ENCODE results near the gene MRTFB. TPM values are rescaled to one million over a fixed set of nuclear protein-coding genes. Genes with fewer than 3 reads are reported as not detected.

The MRTFB gene
- total and polyA plus RNA-seq, 2 donors (not counting 1 experiment from before 2014, with no cell fraction given), result 8.8 to 9.8 TPM

GRCh38 chr16:14238756-14239155, 167.6 kb downstream of the MRTFB start:
- TF ChIP-seq EZH2 (IDR thresholded peaks at IDR 0.05; ENCODE audit: low read length, missing control alignments), result no peak
- no peak for TF ChIP-seq CTCF (conservative IDR thresholded peaks at IDR 0.05 in 1 of 2, IDR thresholded peaks at IDR 0.05 in 1 of 2; ENCODE audit: low read depth in 1 of 2, low read length in 2 of 2)
- no peak overlapping the region for H3K4me3 ChIP-seq (replicated peaks in 1 of 4; ENCODE audit: control extremely low read depth in 1 of 4, insufficient read depth in 1 of 4, low read depth in 3 of 4, low read length in 4 of 4)

GRCh38 chr16:14239791-14240190, 168.7 kb downstream of the MRTFB start:
- TF ChIP-seq EZH2 (IDR thresholded peaks at IDR 0.05; ENCODE audit: low read length, missing control alignments), result no peak
- TF ChIP-seq CTCF (conservative IDR thresholded peaks at IDR 0.05 in 1 of 2, IDR thresholded peaks at IDR 0.05 in 1 of 2; ENCODE audit: low read depth in 1 of 2, low read length in 2 of 2), result no peak
- H3K27me3 ChIP-seq (ENCODE audit: control insufficient read depth, insufficient read depth, low read length), result no peaks in the 10 kb centered on the region
- H3K9me3 ChIP-seq (ENCODE audit: control insufficient read depth, insufficient read depth, low read depth, low read length), result no peaks in the 10 kb centered on the region
- H3K79me2 ChIP-seq (ENCODE audit: control insufficient read depth, insufficient read depth, low read length), result no peaks in the 10 kb centered on the region
- H3K4me2 ChIP-seq (ENCODE audit: extremely low read depth, insufficient read depth, low read length), result no peak overlapping the region
- no peak overlapping the region for H3K27ac ChIP-seq (ENCODE audit: insufficient read depth, low read length)
- no peaks in the 10 kb centered on the region for H4K20me1 ChIP-seq (ENCODE audit: control insufficient read depth, extremely low read depth, insufficient read depth, low read length)
- no peak overlapping the region for H3K4me3 ChIP-seq (replicated peaks in 1 of 4; ENCODE audit: control extremely low read depth in 1 of 4, insufficient read depth in 1 of 4, low read depth in 3 of 4, low read length in 4 of 4)
- no peak overlapping the region for H3K9ac ChIP-seq (ENCODE audit: insufficient read depth, low read length)
- no peak overlapping the region for H2AFZ ChIP-seq (ENCODE audit: low read length)
- no peaks in the 10 kb centered on the region for H3K36me3 ChIP-seq (ENCODE audit: control insufficient read depth, insufficient read depth, low read length)
- H3K4me1 ChIP-seq (ENCODE audit: control insufficient read depth, extremely low read depth, insufficient read depth, low read length), result no peaks in the 10 kb centered on the region
- DNase-seq (ENCODE audit: low read depth in 2 of 2), result no peak

More at GRCh38 chr16:14238756-14239155, 167.6 kb downstream of the MRTFB start:
- Histone ChIP-seq H3K9ac (ENCODE audit: insufficient read depth, low read length) (no peak overlapping the region), H3K4me2 (ENCODE audit: extremely low read depth, insufficient read depth, low read length) (no peak overlapping the region), H3K27ac (ENCODE audit: insufficient read depth, low read length) (no peak overlapping the region), H3K9me3 (ENCODE audit: control insufficient read depth, insufficient read depth, low read depth, low read length) (no peaks in the 10 kb centered on the region), H3K4me1 (ENCODE audit: control insufficient read depth, extremely low read depth, insufficient read depth, low read length) (no peaks in the 10 kb centered on the region), H3K27me3 (ENCODE audit: control insufficient read depth, insufficient read depth, low read length) (no peaks in the 10 kb centered on the region), H3K79me2 (ENCODE audit: control insufficient read depth, insufficient read depth, low read length) (no peaks in the 10 kb centered on the region), H2AFZ (ENCODE audit: low read length) (no peak overlapping the region), H3K36me3 (ENCODE audit: control insufficient read depth, insufficient read depth, low read length) (no peaks in the 10 kb centered on the region), H4K20me1 (ENCODE audit: control insufficient read depth, extremely low read depth, insufficient read depth, low read length) (no peaks in the 10 kb centered on the region)
- DNase-seq (ENCODE audit: low read depth in 2 of 2), result no peak

DNA sequence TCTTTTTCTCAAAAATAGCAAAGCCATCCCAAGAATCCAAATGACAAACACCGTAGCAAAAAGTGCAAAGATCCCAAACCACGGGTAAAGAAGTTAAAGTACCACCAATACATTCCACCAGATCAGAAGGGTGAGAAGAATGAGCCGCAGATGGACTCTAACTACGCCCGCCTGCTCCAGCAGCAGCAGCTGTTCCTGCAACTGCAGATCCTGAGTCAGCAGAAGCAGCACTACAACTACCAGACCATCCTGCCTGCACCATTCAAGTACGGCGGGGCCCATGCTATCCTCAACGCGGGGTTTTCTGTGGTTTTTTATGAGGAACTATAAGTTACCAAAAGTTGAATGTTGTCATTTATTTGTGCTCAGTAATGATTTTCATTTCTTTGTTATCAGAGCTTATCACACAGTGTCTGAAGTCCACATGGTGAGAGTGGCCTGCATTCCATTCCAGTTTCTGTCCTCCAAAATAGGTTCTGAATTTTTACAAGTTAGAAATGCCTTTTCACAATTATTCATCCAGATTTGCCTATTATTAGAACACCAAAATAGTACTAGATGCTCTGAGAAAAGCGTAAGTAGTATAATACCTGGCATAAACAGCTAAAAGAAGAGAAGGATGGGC, 169.2 kb downstream of the MRTFB start:
- Histone ChIP-seq H3K9ac (ENCODE audit: insufficient read depth, low read length) (no peak overlapping the region), H3K9me3 (ENCODE audit: control insufficient read depth, insufficient read depth, low read depth, low read length) (no peaks in the 10 kb centered on the region), H3K27ac (ENCODE audit: insufficient read depth, low read length) (no peak overlapping the region), H3K4me3 (replicated peaks in 1 of 4; ENCODE audit: control extremely low read depth in 1 of 4, insufficient read depth in 1 of 4, low read depth in 3 of 4, low read length in 4 of 4) (no peak overlapping the region), H2AFZ (ENCODE audit: low read length) (no peak overlapping the region), H3K79me2 (ENCODE audit: control insufficient read depth, insufficient read depth, low read length) (no peaks in the 10 kb centered on the region), H3K27me3 (ENCODE audit: control insufficient read depth, insufficient read depth, low read length) (no peaks in the 10 kb centered on the region), H4K20me1 (ENCODE audit: control insufficient read depth, extremely low read depth, insufficient read depth, low read length) (no peaks in the 10 kb centered on the region), H3K4me2 (ENCODE audit: extremely low read depth, insufficient read depth, low read length) (no peak overlapping the region), H3K36me3 (ENCODE audit: control insufficient read depth, insufficient read depth, low read length) (no peaks in the 10 kb centered on the region), H3K4me1 (ENCODE audit: control insufficient read depth, extremely low read depth, insufficient read depth, low read length) (no peaks in the 10 kb centered on the region)
- TF ChIP-seq EZH2 (IDR thresholded peaks at IDR 0.05; ENCODE audit: low read length, missing control alignments) (no peak), CTCF (conservative IDR thresholded peaks at IDR 0.05 in 1 of 2, IDR thresholded peaks at IDR 0.05 in 1 of 2; ENCODE audit: low read depth in 1 of 2, low read length in 2 of 2) (no peak)
- DNase-seq (ENCODE audit: low read depth in 2 of 2), result peak; percentile 17 to 67

Measured in fibroblast of lung (primary cell).